HG03460 (cell line): ENCODE data around the gene OR10K1.
"Not testable (repeated sequence)": the region's sequence is repeated elsewhere in the genome, so short reads cannot be mapped to it uniquely, and the experiment has no call there.

Source experiments
- ATAC-seq: cut with Tn5 transposase; IDR thresholded peaks from one replicate; pipeline ENCODE4 v1.9.1; 2021; ENCODE audit not compliant: unreplicated experiment

Gene OR10K1

GRCh38 chr1:158461534-158461933 lies at the start of gene OR10K1:
Gene OR10K1 (plus strand): TSS chr1:158461834. CDS start chr1:158465562, 3,728 bp downstream.
- ATAC-seq, result no peak

- no peak for ATAC-seq
Observed at GRCh38 chr1:158414651-158415345, 46.8 kb upstream of the OR10K1 start.

DNA sequence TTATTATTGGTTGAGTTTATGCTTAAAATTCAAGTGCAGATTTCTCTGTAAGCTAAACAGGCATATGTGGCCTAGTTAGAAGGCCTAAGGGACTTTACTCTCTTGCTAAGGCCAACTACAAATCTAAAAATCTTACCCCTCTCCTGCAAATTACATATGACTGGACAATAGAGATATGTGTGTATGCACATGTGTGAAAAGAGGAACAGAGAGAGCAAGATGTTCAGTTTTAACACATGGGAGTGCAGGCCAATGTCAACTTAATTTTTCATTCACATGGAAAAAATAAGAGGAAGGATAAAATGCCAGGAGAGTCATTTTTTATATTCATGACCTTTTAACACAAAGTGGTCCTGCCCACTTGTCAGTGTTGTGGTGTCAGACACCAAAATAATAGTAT lies 44.0 kb upstream of the OR10K1 start:
- no peak for ATAC-seq

DNA sequence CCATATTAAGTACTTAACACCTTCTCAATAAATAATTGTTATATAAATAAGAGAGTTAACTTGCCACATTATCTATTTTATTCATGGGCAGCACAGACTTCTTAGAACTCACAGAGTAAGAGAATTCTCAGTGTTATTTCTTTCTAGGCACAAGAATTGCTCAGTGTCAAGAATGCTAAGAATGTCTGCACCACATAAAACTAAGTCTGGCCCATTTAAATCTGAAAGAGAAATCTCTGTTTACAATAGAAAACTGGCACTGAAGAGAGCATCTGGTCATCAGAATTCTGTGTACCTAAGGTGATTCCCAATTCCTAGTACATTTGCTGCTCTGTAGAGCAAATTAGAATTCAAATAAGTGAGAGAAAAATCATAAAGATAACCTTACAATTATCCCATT lies 39.4 kb upstream of the OR10K1 start:
- no peak for ATAC-seq

GRCh38 chr1:158425027-158425426 lies 36.6 kb upstream of the OR10K1 start:
- no peak for ATAC-seq

DNA sequence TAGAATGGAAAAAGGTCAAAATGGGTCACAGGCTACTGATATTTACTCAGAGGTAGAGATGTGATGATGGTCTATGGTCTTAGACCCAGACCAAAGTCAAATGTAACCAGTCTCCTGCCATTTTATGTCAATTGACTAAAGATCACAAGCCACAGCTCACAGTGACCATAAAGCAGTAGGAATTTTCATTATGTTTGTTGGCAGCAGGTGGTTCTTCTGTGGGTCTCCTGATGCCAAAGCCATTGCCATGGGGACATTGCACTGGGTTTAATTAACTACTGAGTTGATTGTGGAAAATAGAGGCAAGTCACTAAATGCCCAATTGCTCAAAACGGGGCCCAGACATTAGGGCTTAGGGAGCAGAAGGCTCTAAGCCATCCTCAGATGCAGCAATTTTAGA lies 35.5 kb upstream of the OR10K1 start, which contains the start of gene OR10K2:
OR10K2 (minus strand) TSS at position 101 of the 400 bp plus-strand sequence. CDS start 5,371 bp downstream, outside the sequence.
- ATAC-seq, result no peak

DNA sequence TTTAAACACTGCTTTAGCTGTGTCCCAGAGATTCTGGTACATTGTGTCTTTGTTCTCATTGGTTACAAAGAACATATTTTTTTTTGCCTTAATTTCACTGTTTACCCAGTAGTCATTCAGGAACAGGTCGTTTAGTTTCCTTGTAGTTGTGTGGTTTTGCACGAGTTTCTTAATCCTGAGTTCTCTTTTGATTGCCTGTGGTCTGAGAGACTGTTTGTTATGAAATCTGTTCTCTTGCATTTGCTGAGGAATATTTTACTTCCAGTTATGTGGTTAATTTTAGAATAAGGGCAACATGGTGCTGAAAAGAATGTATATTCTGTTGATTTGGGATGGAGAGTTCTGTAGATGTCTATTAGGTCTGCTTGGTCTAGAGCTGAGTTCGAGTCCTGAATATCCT lies 31.5 kb upstream of the OR10K1 start:
- ATAC-seq, result not testable (repeated sequence)

DNA sequence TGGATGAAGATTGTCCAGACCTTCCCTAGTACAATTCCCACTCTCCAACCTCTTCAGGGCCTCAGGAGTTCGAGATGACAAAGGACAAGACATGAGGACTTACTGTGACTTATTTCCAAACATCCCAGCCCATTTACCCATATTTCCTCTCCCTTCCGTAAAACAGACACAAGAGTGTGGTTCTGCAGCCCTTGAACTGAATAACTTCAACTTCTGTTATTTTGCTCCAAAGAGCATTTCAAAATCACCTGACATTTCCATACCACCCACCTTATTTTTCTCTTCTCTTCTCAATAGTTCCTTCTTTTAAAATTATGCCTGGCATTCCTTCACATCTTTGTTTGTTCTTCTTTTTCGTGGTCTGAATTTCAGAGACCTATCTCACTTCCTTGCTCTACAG lies 26.9 kb upstream of the OR10K1 start:
- ATAC-seq, result no peak

- ATAC-seq, result no peak
Observed at GRCh38 chr1:158445376-158445775, 16.3 kb upstream of the OR10K1 start.

DNA sequence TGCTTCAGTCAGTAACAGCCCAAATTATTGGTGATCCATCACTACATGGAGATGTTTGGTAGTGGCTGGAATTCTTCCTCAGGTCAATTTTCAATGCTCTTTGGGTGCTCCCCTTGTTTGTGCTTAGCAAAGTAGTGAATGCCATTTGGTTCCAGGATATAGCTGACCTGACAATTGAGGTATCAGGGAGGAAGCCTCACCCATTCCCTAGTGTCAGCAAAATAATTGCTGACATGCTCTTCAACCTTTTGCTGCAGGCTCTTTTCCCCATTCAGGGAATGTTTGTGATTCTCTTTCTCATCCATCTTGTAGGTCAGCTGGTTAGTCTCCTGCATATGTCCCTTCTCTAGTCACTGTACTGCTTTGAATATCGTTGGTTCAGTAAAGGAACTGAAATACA lies 7.1 kb upstream of the OR10K1 start:
- ATAC-seq, result no peak

- ATAC-seq, result no peak
Observed at GRCh38 chr1:158457246-158457645, 4.4 kb upstream of the OR10K1 start.

DNA sequence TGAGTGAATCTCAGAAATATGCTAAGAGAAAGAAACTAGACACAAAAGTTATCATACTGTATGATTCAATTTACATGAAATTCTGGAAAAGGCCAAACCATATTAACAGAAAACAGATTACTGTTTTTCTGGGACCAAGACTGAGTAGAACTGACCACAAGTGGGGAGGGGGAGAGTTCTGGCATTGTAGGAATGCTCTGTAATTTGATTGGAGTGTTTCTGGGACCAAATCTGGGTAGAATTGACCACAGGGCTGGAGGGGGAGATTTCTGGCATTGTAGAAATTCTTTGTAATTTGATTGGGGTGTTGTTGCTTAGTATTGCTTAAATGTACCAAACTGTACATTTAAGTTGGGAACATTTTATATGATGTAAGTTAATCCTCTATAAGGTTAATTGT lies 3.4 kb upstream of the OR10K1 start:
- ATAC-seq, result no peak

DNA sequence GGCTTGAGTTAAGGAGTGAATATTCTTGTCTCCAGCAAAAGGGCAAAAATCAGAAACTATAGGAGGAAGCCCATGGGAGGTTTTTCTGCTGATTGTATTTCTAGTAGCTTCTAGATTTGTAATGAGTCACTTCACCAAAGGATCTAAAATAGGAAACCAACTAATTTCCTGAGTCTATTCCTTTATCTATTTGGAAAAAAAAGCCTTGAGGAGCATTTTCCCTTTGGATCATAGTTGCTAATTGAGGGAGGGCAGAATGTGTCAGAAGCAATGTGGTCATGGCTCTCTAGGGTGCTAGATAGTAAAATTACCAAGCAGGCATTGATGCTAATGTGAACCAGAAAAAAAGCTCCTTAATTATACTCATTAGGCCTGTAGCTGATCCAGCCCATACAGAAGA lies 10.3 kb downstream of the OR10K1 start, which contains the start of gene OR10R2:
OR10R2 (plus strand) TSS at position 301 of the 400 bp plus-strand sequence. CDS start 106 bp downstream, outside the sequence.
- ATAC-seq, result no peak

GRCh38 chr1:158485455-158485854 lies 23.8 kb downstream of the OR10K1 start:
- ATAC-seq, result no peak

- ATAC-seq, result no peak
Observed at GRCh38 chr1:158491316-158491715, 29.7 kb downstream of the OR10K1 start.

DNA sequence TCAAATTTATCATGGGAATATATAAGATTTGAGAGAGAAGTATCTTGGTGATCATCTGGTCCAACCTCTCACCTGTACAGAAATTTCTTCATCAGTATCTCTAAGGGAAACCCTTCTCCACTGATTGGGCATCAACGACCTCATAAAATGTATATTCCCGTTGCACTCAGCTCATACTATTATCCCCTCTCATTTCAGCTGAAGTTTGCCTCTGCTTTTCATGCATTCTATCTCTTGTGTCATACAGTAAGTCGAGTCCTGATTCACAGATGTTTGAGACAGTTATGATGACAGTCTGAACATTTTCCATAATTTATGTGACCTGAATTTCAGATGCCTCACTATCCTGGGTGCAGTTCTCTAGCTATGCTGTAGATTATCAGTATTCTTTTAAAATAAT lies 31.4 kb downstream of the OR10K1 start:
- ATAC-seq, result no peak

DNA sequence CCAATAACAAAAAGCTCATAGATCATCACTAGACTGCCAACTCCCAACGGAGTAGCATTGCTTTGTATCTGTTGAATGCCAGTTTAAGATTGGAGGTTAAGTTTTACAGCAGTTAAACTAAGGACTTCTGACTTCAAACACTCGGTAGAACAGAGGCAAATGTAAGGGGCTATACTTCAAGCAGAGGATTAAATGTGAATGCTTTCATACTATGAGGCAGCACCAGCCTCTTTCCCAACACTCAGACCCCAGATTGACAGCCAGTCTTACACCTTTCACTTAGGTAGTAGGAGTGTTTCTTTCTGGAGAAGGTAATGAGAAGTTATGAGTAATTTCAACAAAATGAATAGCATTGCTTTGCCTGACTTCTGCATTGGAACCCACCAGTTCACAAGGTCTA lies 33.2 kb downstream of the OR10K1 start:
- no peak for ATAC-seq

- ATAC-seq, result no peak
Observed at GRCh38 chr1:158496374-158496773, 34.7 kb downstream of the OR10K1 start.

- no peak for ATAC-seq
Observed at GRCh38 chr1:158506369-158506987, 44.8 kb downstream of the OR10K1 start.

DNA sequence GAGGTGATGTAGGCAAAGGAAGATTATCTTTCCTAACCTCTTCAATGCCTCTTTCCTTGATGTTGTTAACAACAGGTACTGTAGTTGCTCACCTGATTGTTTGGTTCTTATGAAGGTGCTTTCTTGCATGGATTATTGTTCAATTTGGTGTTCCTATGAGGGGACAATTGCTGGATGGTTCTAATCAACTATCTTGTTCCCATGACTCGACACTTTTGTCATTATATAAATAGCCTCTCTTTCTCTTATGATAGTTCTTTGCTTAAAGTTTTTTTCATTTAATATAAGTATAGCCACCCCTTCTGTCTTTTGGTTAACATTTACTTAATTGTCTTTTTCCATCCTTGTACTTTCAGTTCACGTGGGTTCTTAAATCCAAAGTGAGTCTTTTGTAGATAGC lies 45.9 kb downstream of the OR10K1 start:
- no peak for ATAC-seq

- ATAC-seq, result no peak
Observed at GRCh38 chr1:158509471-158510156, 48.0 kb downstream of the OR10K1 start.

DNA sequence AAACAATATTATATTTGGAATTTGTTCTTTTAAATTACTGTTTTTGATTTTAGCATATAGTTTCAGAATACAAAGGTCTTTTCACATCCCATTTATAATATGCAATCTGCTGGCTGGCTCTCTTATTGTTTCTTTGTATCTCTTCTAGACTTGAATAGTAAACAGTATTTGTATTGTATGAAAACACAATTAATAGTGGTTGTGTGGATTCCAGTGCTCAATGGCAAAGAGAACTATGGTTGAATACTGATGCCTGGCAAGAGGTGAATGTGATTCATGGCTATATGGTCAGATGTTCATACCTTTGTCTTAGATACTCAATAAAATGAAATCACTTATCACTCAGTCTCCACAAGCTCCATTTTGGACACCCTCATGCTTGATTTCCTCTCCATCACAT lies 55.3 kb downstream of the OR10K1 start:
- no peak for ATAC-seq
